MM.1S (cell line): ENCODE data around the gene DLX5.

Source experiments
- DNase-seq: peaks from one replicate; pipeline ENCODE4 v3.0.0-alpha.2; 2015
- H2AFZ ChIP-seq: fragments of 300-600 bp; sonication (generic); 2 replicates; pipeline ENCODE4 v1.6.0; 2016; ENCODE audit warnings: antibody characterized with exemption, low read length
- H3F3A ChIP-seq: fragments of 300-600 bp; sonication (generic); 2 replicates; pipeline ENCODE4 v1.6.1; 2016; ENCODE audit warnings: mild to moderate bottlenecking, antibody characterized with exemption, low read length, moderate library complexity, mixed read lengths; ENCODE audit not compliant: insufficient read depth
- H3K27ac ChIP-seq: fragments of 300-600 bp; sonication (generic); 2 replicates; pipeline ENCODE4 v1.5.1; 2016; ENCODE audit warnings: mild to moderate bottlenecking, low read length
- H3K27me3 ChIP-seq: fragments of 300-600 bp; sonication (generic); replicated peaks from 2 replicates; pipeline ENCODE4 v1.6.0; 2016; ENCODE audit warnings: low read length; ENCODE audit not compliant: insufficient read depth
- H3K36me3 ChIP-seq: fragments of 300-600 bp; sonication (generic); replicated peaks from 2 replicates; pipeline ENCODE4 v1.6.1; 2016; ENCODE audit warnings: mild to moderate bottlenecking, low read length, mixed read lengths; ENCODE audit not compliant: insufficient read depth
- H3K4me1 ChIP-seq: fragments of 300-600 bp; sonication (generic); 2 replicates; pipeline ENCODE4 v1.6.1; 2016; ENCODE audit warnings: low read length, mixed read lengths
- H3K4me2 ChIP-seq: fragments of 300-600 bp; sonication (generic); 2 replicates; pipeline ENCODE4 v1.6.0; 2016; ENCODE audit warnings: low read depth, low read length
- H3K4me3 ChIP-seq: fragments of 300-600 bp; sonication (generic); 2 replicates; pipeline ENCODE4 v1.5.1; 2016; ENCODE audit warnings: low read length, mixed read lengths
- H3K79me2 ChIP-seq: fragments of 300-600 bp; sonication (generic); 2 replicates; pipeline ENCODE4 v1.6.1; 2016; ENCODE audit warnings: mixed run types, low read length, mixed read lengths
- H3K9ac ChIP-seq: fragments of 300-600 bp; sonication (generic); 2 replicates; pipeline ENCODE4 v1.6.1; 2016; ENCODE audit warnings: low read length, mixed read lengths
- H3K9me2 ChIP-seq: fragments of 300-600 bp; sonication (generic); replicated peaks from 2 replicates; pipeline ENCODE4 v1.6.1; 2016; ENCODE audit warnings: mild to moderate bottlenecking, low read length, mixed read lengths; ENCODE audit not compliant: insufficient read depth
- H3K9me3 ChIP-seq: fragments of 300-600 bp; sonication (generic); replicated peaks from 2 replicates; pipeline ENCODE4 v1.6.1; 2016; ENCODE audit warnings: mild to moderate bottlenecking, low read length, mixed read lengths; ENCODE audit not compliant: insufficient read depth
- H4K20me1 ChIP-seq: fragments of 300-600 bp; sonication (generic); 2 replicates; pipeline ENCODE4 v1.6.1; 2016; ENCODE audit warnings: mild to moderate bottlenecking, low read length, moderate library complexity, mixed read lengths; ENCODE audit not compliant: insufficient read depth
- CTCF ChIP-seq: fragments of 300-600 bp; sonication (generic); IDR thresholded peaks from 2 replicates; pipeline ENCODE4 v1.5.1; 2016; ENCODE audit warnings: antibody characterized with exemption, low read length, mixed read lengths
- EZH2 ChIP-seq: fragments of 300-600 bp; sonication (generic); optimal IDR thresholded peaks from 2 replicates; pipeline ENCODE3; 2017; ENCODE audit warnings: low read depth, mild to moderate bottlenecking, antibody characterized with exemption, low read length, mixed read lengths
- EZH2phosphoT487 ChIP-seq: fragments of 300-600 bp; sonication (generic); IDR thresholded peaks from 2 replicates; pipeline ENCODE4 v1.6.1; 2018; ENCODE audit warnings: antibody characterized with exemption, low read length

DLX5 gene

GRCh38 chr7:96989859-96990317, 34.7 kb downstream of the DLX5 start:
- no peaks in the 10 kb centered on the region for H3K27me3 ChIP-seq
- H3K27ac ChIP-seq, result no peak overlapping the region
- H3K9me3 ChIP-seq, result no peaks in the 10 kb centered on the region
- no peaks in the 10 kb centered on the region for H3K79me2 ChIP-seq
- H3K4me1 ChIP-seq, result no peaks in the 10 kb centered on the region
- no peak for DNase-seq
- H3K9ac ChIP-seq, result no peak overlapping the region
- no peaks in the 10 kb centered on the region for H4K20me1 ChIP-seq
- TF ChIP-seq EZH2phosphoT487 (no peak), EZH2 (no peak), CTCF (no peak)
- no peaks in the 10 kb centered on the region for H3K36me3 ChIP-seq
- no peak overlapping the region for H3K4me3 ChIP-seq
- no peak overlapping the region for H2AFZ ChIP-seq
- no peaks in the 10 kb centered on the region for H3K9me2 ChIP-seq
- no peaks in the 10 kb centered on the region for H3F3A ChIP-seq
- no peak overlapping the region for H3K4me2 ChIP-seq

- no peaks in the 10 kb centered on the region for H3K4me1 ChIP-seq
- no peaks in the 10 kb centered on the region for H3K27me3 ChIP-seq
- H3K9ac ChIP-seq, result no peak overlapping the region
- no peaks in the 10 kb centered on the region for H3K9me3 ChIP-seq
- H2AFZ ChIP-seq, result no peak overlapping the region
- no peak overlapping the region for H3K27ac ChIP-seq
- no peaks in the 10 kb centered on the region for H3K9me2 ChIP-seq
- H3K79me2 ChIP-seq, result no peaks in the 10 kb centered on the region
- H3K4me2 ChIP-seq, result no peak overlapping the region
- no peak overlapping the region for H3K4me3 ChIP-seq
- no peaks in the 10 kb centered on the region for H4K20me1 ChIP-seq
- no peak for DNase-seq
- no peaks in the 10 kb centered on the region for H3K36me3 ChIP-seq
- H3F3A ChIP-seq, result no peaks in the 10 kb centered on the region
- TF ChIP-seq CTCF (no peak), EZH2 (no peak), EZH2phosphoT487 (no peak)
Measured at GRCh38 chr7:96989241-96989858, 35.3 kb downstream of the DLX5 start.

- Histone ChIP-seq H3F3A (no peaks in the 10 kb centered on the region), H3K36me3 (no peaks in the 10 kb centered on the region), H3K9me3 (no peaks in the 10 kb centered on the region), H3K4me2 (no peak overlapping the region), H3K4me1 (no peaks in the 10 kb centered on the region), H3K9me2 (no peaks in the 10 kb centered on the region), H3K4me3 (no peak overlapping the region), H3K27me3 (no peaks in the 10 kb centered on the region), H3K9ac (no peak overlapping the region), H4K20me1 (no peaks in the 10 kb centered on the region), H3K79me2 (no peaks in the 10 kb centered on the region), H3K27ac (no peak overlapping the region), H2AFZ (no peak overlapping the region)
- no peak for DNase-seq
- no peak for TF ChIP-seq CTCF
- no peak for TF ChIP-seq EZH2phosphoT487
- TF ChIP-seq EZH2, result no peak
Measured at GRCh38 chr7:96987719-96988118, 36.9 kb downstream of the DLX5 start.
